ENCODE results near the gene ARL5A.

DNA sequence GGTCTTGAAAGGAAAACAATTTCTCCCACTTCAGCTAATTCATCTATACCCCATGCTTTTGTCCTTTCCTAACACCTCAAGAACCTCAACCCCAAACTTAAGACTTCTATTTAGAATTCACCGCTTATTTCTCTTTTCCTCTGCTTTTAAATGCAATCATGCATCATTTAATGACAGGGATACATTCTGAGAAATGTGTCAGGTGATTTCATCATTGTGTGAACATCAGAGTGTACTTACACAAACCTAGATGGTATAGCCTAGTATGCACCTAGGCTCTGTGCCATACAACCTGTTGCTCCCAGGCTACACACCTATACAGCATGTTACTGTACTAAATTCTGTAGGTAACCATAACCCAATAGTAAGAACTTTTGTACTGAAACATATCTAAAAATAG, 22.9 kb downstream of the ARL5A start:
- TF ChIP-seq CTCF (IDR thresholded peaks at IDR 0.05) (no peak), POLR2A (IDR thresholded peaks at IDR 0.05) (no peak)
